IPS-15b (cell line): ENCODE data around the gene PSMB7.
"Not testable (repeated sequence)": the region's sequence is repeated elsewhere in the genome, so short reads cannot be mapped to it uniquely, and the experiment has no call there.

ENCODE experiments used
- H3K27me3 ChIP-seq: one replicate; pipeline ENCODE4 v1.6.1; 2013; ENCODE audit warnings: low read length; ENCODE audit not compliant: control insufficient read depth, insufficient read depth
- H3K36me3 ChIP-seq: one replicate; pipeline ENCODE4 v1.6.1; 2013; ENCODE audit warnings: low read length; ENCODE audit not compliant: control insufficient read depth, insufficient read depth
- H3K4me1 ChIP-seq: one replicate; pipeline ENCODE4 v1.6.1; 2013; ENCODE audit warnings: mild to moderate bottlenecking, low read length; ENCODE audit not compliant: control insufficient read depth, insufficient read depth
- H3K4me3 ChIP-seq: one replicate; pipeline ENCODE4 v1.5.1; 2013; ENCODE audit warnings: low read depth, low read length
- H3K9ac ChIP-seq: one replicate; pipeline ENCODE4 v1.6.1; 2013; ENCODE audit warnings: low read depth, mild to moderate bottlenecking, low read length
- H3K9me3 ChIP-seq: one replicate; pipeline ENCODE4 v1.6.1; 2013; ENCODE audit warnings: mild to moderate bottlenecking, low read length; ENCODE audit not compliant: control insufficient read depth, insufficient read depth

PSMB7 gene

GRCh38 chr9:124441291-124441690 lies 26.0 kb upstream of the PSMB7 start:
- Histone ChIP-seq H3K27me3 (no peaks in the 10 kb centered on the region), H3K4me1 (no peaks in the 10 kb centered on the region), H3K4me3 (no peak overlapping the region), H3K9me3 (no peaks in the 10 kb centered on the region), H3K36me3 (no peaks in the 10 kb centered on the region), H3K9ac (no peak overlapping the region)

DNA sequence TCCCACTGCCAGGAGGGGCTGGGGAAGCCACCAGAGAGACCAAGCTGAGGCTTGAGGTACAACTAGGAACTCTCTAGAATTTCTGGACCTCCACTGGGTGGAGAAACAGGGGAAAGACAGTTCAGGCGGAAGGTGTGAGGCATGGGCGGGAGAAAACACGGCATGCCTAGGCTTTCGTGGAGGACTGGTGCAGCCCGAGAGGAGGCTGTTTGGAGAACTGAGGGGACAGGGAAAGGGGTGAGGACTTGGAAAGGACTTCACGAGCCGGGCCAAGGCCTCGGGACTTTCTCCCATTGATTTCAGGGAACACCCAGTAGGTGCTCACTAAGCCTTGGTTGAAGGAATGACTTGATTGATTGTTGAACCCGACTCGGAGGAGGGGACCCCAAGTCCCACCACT lies 25.5 kb upstream of the PSMB7 start:
- no peak overlapping the region for H3K9ac ChIP-seq

DNA sequence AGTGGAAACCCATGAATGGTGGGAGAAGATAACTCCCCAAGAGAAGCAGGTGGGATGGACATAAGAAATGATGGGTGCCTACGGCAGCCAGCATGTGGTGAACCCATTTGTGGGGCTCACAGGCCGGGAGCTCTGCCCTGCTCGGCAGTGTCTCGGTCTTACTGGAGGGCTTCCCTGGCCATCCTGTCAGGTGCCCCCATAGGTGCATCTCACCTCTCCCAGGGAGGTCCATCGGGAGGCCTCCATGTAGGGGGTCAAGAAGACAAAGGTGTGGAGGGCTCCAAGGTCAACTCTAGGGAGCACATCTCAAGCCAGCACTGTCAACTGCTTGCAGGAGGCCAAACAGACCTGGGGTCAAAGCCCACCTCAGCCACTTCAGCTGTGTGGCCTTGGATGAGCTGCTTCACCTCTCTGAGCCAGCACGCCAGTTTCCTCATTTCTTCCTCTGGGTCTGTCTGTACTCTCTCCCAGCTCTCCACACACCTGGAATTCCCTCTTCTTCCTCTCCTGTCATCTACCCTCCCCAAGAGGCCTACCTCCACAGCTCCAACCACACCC lies 24.5 kb upstream of the PSMB7 start:
- no peak overlapping the region for H3K4me3 ChIP-seq
- no peaks in the 10 kb centered on the region for H3K36me3 ChIP-seq
- H3K27me3 ChIP-seq: no peaks in the 10 kb centered on the region
- H3K9ac ChIP-seq: no peak overlapping the region
- no peaks in the 10 kb centered on the region for H3K4me1 ChIP-seq
- H3K9me3 ChIP-seq: no peaks in the 10 kb centered on the region

More for the DNA sequence above, 25.5 kb upstream of the PSMB7 start:
- Histone ChIP-seq H3K36me3 (no peaks in the 10 kb centered on the region), H3K27me3 (no peaks in the 10 kb centered on the region), H3K4me1 (no peaks in the 10 kb centered on the region), H3K9me3 (no peaks in the 10 kb centered on the region), H3K4me3 (no peak overlapping the region)

DNA sequence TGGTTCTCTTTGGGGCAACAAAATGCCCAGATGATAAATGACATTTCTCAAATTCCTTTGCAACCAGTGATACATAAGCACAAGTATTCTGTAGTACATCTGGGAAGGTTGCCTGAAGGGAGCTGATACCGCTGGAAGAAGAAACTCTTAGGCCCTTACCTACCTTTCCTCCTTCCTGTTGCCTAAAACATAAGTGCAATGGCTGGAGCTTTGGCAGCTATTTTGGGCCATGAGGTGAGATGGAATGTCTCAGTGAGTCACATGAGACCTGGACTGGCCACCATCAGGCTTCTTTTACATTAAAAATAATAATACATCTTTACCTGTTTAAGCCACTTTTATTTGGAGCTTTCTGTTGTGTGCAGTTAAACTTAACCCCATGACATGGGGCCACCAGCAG lies 23.8 kb upstream of the PSMB7 start:
- Histone ChIP-seq H3K4me3 (no peak overlapping the region), H3K9me3 (no peaks in the 10 kb centered on the region), H3K36me3 (no peaks in the 10 kb centered on the region), H3K4me1 (no peaks in the 10 kb centered on the region), H3K27me3 (no peaks in the 10 kb centered on the region), H3K9ac (no peak overlapping the region)

DNA sequence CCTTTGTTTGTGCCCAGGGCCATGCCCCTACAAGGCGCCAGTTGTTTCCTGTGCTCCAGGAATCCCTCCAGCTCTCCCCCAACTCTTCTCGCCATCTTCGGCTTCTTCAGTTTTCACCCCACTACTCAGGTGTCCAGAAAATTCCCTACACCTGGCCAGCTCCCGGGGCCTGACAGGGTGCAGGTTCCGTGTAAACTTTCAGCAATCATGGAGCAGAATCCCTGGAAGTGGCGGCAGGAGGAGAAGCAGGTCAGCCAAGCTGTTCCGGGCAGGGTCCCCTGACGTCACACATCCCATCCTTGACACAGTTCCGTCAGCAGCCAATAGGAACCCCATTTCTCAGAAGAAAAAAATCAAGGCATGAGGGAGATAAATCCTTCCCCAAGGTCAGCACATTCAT lies 22.8 kb upstream of the PSMB7 start:
- Histone ChIP-seq H3K27me3 (no peaks in the 10 kb centered on the region), H3K4me1 (no peaks in the 10 kb centered on the region), H3K9ac (no peak overlapping the region), H3K4me3 (no peak overlapping the region), H3K36me3 (no peaks in the 10 kb centered on the region), H3K9me3 (no peaks in the 10 kb centered on the region)

DNA sequence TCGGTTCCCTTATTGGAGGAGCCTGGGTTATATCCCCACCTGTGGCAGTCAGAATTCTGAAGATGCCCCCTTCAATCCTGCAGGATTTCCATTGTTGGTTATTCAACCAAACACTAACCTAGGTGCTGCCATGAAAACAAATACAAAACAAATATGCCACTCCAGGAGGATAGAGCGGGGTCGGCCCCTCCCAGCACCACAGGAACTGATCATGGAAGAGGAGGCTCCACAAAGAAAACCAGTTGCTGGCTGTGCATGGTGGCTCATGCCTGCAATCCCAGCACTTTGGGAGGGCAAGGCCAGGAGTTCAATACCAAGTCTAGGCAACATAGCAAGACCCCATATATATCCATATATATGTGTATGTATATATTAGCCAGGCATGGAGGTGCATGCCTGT lies 21.8 kb upstream of the PSMB7 start:
- no peaks in the 10 kb centered on the region for H3K36me3 ChIP-seq
- no peaks in the 10 kb centered on the region for H3K27me3 ChIP-seq
- no peaks in the 10 kb centered on the region for H3K4me1 ChIP-seq
- H3K4me3 ChIP-seq: no peak overlapping the region
- no peak overlapping the region for H3K9ac ChIP-seq
- H3K9me3 ChIP-seq: no peaks in the 10 kb centered on the region

- Histone ChIP-seq H3K27me3 (no peaks in the 10 kb centered on the region), H3K36me3 (no peaks in the 10 kb centered on the region), H3K9me3 (no peaks in the 10 kb centered on the region), H3K4me3 (no peak overlapping the region), H3K9ac (no peak overlapping the region), H3K4me1 (no peaks in the 10 kb centered on the region)
These were observed 21.1 kb upstream of the PSMB7 start for GRCh38 chr9:124436320-124436719.

- H3K4me1 ChIP-seq: no peaks in the 10 kb centered on the region
- no peak overlapping the region for H3K4me3 ChIP-seq
- H3K9ac ChIP-seq: no peak overlapping the region
- H3K27me3 ChIP-seq: no peaks in the 10 kb centered on the region
- no peaks in the 10 kb centered on the region for H3K9me3 ChIP-seq
- H3K36me3 ChIP-seq: no peaks in the 10 kb centered on the region
These were observed 14.3 kb upstream of the PSMB7 start for GRCh38 chr9:124429530-124429867.

DNA sequence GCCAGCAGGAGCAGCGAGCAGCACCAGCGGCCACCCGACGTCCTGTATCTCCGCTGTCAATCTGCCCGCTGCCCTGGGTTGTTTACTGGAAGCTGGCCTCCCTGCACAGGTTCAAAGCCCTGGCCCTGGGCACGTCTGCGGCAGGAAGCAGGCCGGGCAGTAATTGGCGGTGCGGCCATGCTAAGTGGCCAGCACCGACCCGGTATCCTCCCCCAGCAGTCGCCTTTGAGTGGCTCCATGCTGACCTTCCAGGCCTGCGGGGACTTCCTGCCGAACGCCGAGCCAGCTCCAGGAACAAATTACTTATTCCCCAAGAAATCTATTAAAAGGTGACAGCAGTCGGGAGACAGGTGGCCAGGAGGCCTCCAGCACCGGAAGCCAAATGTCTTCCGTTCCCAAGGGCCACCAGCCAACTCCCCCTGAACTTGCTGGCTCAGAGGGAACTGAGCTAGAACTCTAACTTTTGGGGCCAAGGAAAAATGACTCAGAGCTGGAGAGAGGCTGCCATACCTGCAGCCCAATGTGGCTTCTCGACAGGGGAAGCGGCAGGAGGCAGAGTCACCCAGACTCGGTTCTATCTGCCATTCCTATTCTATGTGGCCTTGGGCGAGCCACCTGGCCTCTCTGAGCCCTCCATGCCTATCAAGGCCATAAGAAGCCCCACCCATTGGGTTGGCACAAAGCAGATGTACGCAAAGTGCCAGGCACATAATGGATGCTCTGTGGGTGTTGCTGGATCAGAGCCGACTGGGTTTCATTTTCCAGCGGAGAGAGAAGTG lies 13.7 kb upstream of the PSMB7 start:
- no peaks in the 10 kb centered on the region for H3K36me3 ChIP-seq
- no peak overlapping the region for H3K4me3 ChIP-seq
- peaks cover 2% of the 10 kb centered on the region for H3K27me3 ChIP-seq
- H3K9ac ChIP-seq: no peak overlapping the region
- H3K4me1 ChIP-seq: no peaks in the 10 kb centered on the region
- no peaks in the 10 kb centered on the region for H3K9me3 ChIP-seq

DNA sequence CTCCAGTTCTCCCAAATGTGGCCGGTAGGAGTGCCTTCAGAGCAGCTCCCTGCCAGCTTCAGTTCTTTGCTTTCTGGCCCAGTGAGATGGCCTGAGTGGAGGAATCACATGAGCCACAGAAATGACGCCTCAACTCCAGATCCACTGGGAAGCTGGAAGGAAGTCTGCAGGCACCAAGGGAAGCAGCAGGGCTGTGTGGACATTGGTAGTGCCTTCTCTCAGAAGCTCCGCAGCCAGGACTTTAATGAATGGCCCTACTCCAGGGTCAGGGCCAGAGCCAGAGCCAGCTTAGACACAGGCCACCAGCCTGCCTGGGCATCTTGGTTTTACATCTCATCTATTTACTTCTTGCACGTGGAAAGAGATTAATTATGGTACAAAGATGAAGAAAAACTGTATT lies 12.0 kb upstream of the PSMB7 start:
- Histone ChIP-seq H3K9me3 (no peaks in the 10 kb centered on the region), H3K4me1 (no peaks in the 10 kb centered on the region), H3K27me3 (peaks cover 5% of the 10 kb centered on the region), H3K9ac (no peak overlapping the region), H3K36me3 (no peaks in the 10 kb centered on the region), H3K4me3 (no peak overlapping the region)

GRCh38 chr9:124426361-124426760 lies 11.1 kb upstream of the PSMB7 start:
- Histone ChIP-seq H3K4me1 (no peaks in the 10 kb centered on the region), H3K9me3 (no peaks in the 10 kb centered on the region), H3K4me3 (no peak overlapping the region), H3K9ac (no peak overlapping the region), H3K27me3 (peaks cover 5% of the 10 kb centered on the region), H3K36me3 (no peaks in the 10 kb centered on the region)

- H3K27me3 ChIP-seq, H3K4me1 ChIP-seq, H3K9me3 ChIP-seq, H3K9ac ChIP-seq, H3K4me3 ChIP-seq, H3K36me3 ChIP-seq: not testable (repeated sequence)
These were observed 10.5 kb upstream of the PSMB7 start for GRCh38 chr9:124425733-124426132.
